GM12873 (cell line): Measurements from ENCODE around the gene MFSD2A.

Experiments used
- CTCF ChIP-seq: IDR thresholded peaks from 2 replicates; pipeline ENCODE4 v1.5.1; 2012; ENCODE audit warnings: low read depth, mild to moderate bottlenecking, moderate library complexity, low read length, control low read depth; ENCODE audit not compliant: insufficient read depth; ENCODE audit errors: missing control alignments

Gene MFSD2A

GRCh38 chr1:39954870-39955546 lies at the start of gene MFSD2A:
MFSD2A (plus strand) TSS chr1:39955145; CDS start chr1:39955293, 148 bp downstream.
- TF ChIP-seq CTCF, result no peak

GRCh38 chr1:39905172-39905571 lies 49.8 kb upstream of the MFSD2A start:
- no peak for TF ChIP-seq CTCF

- no peak for TF ChIP-seq CTCF
Measured at GRCh38 chr1:39907528-39908453, 47.2 kb upstream of the MFSD2A start.

- no peak for TF ChIP-seq CTCF
Measured at GRCh38 chr1:39908534-39908933, 46.4 kb upstream of the MFSD2A start.

GRCh38 chr1:39910263-39910662 lies 44.7 kb upstream of the MFSD2A start:
- no peak for TF ChIP-seq CTCF

- TF ChIP-seq CTCF, result no peak
Measured at GRCh38 chr1:39915499-39916129, 39.3 kb upstream of the MFSD2A start.

- no peak for TF ChIP-seq CTCF
Measured at GRCh38 chr1:39917825-39918224, 37.1 kb upstream of the MFSD2A start.
